RWPE1 (cell line): ENCODE data around the gene ZNF888.
"Not testable (repeated sequence)": the region's sequence is repeated elsewhere in the genome, so short reads cannot be mapped to it uniquely, and the experiment has no call there.

Source experiments
- CTCF ChIA-PET: fragments of 350-600 bp; sonication (Branson Sonifier 250); formaldehyde crosslinking; extraction: SDS; loops from one replicate; lab custom pipeline; 2021; lab: Yijun Ruan, JAX
- POLR2A ChIA-PET: fragments of 400-600 bp; formaldehyde crosslinking; extraction: SDS; loops from one replicate; lab custom pipeline; 2020; ENCODE audit warnings: antibody characterized with exemption; ENCODE audit not compliant: low non-redundant PET; lab: Yijun Ruan, JAX
- DNase-seq: peaks from one replicate; pipeline ENCODE4 v3.0.0; 2012; ENCODE audit warnings: low spot score
- H3K27ac ChIP-seq: fragments of 450-650 bp; 2 replicates; pipeline ENCODE4 v1.5.1; 2017
- TF ChIP-seq, protein P1 (sequence below): fragments of 450-650 bp; conservative IDR thresholded peaks from 2 replicates; pipeline ENCODE4 v1.5.1; 2017; ENCODE audit warnings: low read depth, mild to moderate bottlenecking

The ZNF888 gene

DNA sequence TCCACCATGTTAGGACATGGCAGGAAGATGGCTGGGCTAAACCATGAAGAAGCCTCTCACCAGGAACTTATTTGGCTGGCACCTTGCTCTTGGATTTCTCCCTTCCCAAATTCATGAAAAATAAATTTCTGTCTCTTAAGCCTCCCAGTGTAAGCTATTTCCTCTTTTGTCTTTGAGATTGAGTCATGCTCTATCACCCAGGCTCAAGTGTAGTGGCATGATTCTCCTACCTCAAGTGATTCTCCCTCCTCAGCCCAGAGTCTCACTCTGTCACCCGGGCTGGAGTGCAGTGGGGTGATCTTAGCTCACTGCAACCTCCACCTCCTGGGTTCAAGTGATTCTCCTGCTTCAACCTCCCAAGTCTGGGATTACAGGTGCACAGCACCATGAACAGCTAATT, 12.6 kb downstream of the ZNF888 start:
- no peak overlapping the region for H3K27ac ChIP-seq
- DNase-seq: no peak
- TF ChIP-seq, protein P1, sequence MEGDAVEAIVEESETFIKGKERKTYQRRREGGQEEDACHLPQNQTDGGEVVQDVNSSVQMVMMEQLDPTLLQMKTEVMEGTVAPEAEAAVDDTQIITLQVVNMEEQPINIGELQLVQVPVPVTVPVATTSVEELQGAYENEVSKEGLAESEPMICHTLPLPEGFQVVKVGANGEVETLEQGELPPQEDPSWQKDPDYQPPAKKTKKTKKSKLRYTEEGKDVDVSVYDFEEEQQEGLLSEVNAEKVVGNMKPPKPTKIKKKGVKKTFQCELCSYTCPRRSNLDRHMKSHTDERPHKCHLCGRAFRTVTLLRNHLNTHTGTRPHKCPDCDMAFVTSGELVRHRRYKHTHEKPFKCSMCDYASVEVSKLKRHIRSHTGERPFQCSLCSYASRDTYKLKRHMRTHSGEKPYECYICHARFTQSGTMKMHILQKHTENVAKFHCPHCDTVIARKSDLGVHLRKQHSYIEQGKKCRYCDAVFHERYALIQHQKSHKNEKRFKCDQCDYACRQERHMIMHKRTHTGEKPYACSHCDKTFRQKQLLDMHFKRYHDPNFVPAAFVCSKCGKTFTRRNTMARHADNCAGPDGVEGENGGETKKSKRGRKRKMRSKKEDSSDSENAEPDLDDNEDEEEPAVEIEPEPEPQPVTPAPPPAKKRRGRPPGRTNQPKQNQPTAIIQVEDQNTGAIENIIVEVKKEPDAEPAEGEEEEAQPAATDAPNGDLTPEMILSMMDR: no peak
- ChIA-PET CTCF (no interaction called here), POLR2A (no interaction called here)

- CTCF ChIA-PET, DNase-seq, POLR2A ChIA-PET, H3K27ac ChIP-seq: not testable (repeated sequence)
Observed at GRCh38 chr19:52904052-52904780, 19.0 kb downstream of the ZNF888 start.

GRCh38 chr19:52901842-52902241, 21.4 kb downstream of the ZNF888 start:
- ChIA-PET POLR2A (no interaction called here), CTCF (interaction anchor here (0.6 kb wide), 1 partner anchor 37 kb away, joined by 5 read pairs; no protein-coding TSS in a partner anchor)
- TF ChIP-seq, protein P1: no peak
- DNase-seq: no peak
- no peak overlapping the region for H3K27ac ChIP-seq

GRCh38 chr19:52898596-52898995, 24.6 kb downstream of the ZNF888 start:
- POLR2A ChIA-PET, DNase-seq, H3K27ac ChIP-seq: not testable (repeated sequence)
- CTCF ChIA-PET: interaction anchor here (0.6 kb wide), 2 partner anchors 104 to 720 kb away, joined by 5 read pairs; no protein-coding TSS in a partner anchor

DNA sequence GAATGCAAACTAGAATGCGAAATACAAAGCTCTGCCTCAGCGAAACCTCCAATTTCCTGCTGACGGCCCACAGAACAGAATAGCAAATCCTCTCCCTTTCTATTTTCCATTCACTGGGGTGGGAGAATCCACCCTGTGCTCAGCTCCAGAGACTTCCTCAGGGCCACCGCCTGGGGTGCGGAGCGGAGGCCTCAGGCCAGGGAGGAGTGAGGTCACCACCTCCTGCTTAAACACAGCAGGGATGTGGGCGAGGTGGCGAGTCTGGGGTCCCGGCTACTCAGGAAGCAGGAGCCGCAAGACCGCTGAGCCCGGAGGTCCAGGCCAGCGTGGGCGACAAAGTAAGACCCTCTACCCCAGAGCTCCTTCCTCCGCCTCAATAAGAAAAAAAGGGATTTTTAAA, 25.1 kb downstream of the ZNF888 start:
- POLR2A ChIA-PET: no interaction called here
- CTCF ChIA-PET: interaction anchor here (0.6 kb wide), 2 partner anchors 103 to 719 kb away, joined by 5 read pairs; no protein-coding TSS in a partner anchor
- TF ChIP-seq, protein P1: no peak
- H3K27ac ChIP-seq: peak overlapping the region; percentile 80; the same call in 1 of the 2 replicates
- no peak for DNase-seq

DNA sequence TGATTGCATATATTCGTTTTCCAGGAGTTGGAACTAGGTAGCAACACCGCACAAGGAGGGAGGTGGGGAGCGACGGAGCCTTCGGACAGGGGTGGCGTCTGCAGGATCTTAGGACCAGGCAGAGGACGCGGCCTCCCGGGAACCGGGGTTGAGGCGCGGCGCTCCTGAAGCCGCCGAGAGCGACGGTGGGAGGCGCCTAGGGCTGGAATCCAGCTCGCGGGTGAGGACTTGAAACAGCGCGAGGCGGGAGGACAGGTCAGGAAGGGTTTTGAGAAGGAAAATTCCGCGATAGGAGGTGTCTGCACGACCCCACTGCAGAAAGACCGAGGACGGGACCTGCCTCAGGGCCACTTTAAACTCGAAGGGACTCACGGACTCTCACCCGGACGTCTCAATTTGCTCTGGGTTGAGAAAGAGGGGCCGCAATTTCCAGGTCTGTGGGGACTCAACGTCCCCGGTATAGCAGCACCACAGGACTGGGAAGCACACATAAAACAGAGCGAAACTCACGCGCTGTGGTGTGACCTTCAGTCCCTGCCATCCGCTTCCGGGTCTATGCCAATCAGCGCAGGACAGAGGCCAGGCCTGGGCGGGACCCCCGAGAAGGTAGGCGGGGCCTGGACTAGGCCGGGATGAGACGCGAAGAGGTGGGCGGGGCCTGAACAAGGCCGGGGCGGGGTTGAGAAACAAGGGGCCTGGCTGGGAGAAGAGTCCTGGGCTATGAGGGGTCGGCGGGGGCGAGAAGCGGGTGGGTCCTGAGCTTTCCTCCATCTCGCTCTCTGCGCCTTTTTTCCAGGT, 25.9 kb downstream of the ZNF888 start, which contains the start of gene ZNF320:
Gene ZNF320 (minus strand): TSS at position 498 of the 798 bp plus-strand sequence. CDS start 7,380 bp downstream, outside the sequence.
- TF ChIP-seq, protein P1: no peak
- ChIA-PET CTCF (no interaction called here), POLR2A (no interaction called here)
- DNase-seq: peak; percentile 91
- peak within 1 kb of the TSS; percentile 80 for H3K27ac ChIP-seq

GRCh38 chr19:52896431-52897137, 26.6 kb downstream of the ZNF888 start:
- DNase-seq: peak; percentile 33
- TF ChIP-seq, protein P1: no peak
- peak overlapping the region; percentile 80 for H3K27ac ChIP-seq
- ChIA-PET CTCF (interaction anchor here (0.6 kb wide), 1 partner anchor 62 kb away, joined by 3 read pairs; no protein-coding TSS in a partner anchor), POLR2A (no interaction called here)
